ENCODE data around the gene SYT6. TPM values are rescaled to one million over a fixed set of nuclear protein-coding genes. Genes with fewer than 3 reads are reported as not detected.

SYT6 gene
- total RNA-seq, 1 donor from 2014 or later = not detected

DNA sequence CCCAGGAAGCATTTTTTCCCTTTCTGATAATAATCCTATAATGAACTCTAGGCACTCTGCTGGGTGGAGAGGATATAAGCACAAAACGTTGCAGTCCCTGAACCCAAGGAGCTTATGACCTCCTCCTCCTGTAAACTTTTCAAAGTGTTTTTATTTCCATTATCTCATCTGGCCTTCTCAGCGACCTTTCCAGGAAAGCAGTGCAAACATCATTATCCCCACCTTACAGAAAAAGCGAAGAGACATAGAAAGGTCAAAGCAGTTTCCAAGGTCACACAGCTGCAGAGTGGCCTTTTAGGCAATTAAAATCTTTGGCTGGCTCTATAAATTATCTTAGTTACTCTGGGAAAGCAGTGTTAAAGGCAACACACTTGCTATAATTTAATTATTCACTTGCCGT, 110.6 kb downstream of the SYT6 start:
- Histone ChIP-seq H3K27ac (no peak overlapping the region), H3K27me3 (no peaks in the 10 kb centered on the region), H3K9me3 (no peaks in the 10 kb centered on the region), H3K36me3 (no peaks in the 10 kb centered on the region), H3K4me1 (no peaks in the 10 kb centered on the region), H3K4me3 (no peak overlapping the region)
- intact Hi-C loops (cut with DNase I) = no loop called here
- TF ChIP-seq, protein P1, sequence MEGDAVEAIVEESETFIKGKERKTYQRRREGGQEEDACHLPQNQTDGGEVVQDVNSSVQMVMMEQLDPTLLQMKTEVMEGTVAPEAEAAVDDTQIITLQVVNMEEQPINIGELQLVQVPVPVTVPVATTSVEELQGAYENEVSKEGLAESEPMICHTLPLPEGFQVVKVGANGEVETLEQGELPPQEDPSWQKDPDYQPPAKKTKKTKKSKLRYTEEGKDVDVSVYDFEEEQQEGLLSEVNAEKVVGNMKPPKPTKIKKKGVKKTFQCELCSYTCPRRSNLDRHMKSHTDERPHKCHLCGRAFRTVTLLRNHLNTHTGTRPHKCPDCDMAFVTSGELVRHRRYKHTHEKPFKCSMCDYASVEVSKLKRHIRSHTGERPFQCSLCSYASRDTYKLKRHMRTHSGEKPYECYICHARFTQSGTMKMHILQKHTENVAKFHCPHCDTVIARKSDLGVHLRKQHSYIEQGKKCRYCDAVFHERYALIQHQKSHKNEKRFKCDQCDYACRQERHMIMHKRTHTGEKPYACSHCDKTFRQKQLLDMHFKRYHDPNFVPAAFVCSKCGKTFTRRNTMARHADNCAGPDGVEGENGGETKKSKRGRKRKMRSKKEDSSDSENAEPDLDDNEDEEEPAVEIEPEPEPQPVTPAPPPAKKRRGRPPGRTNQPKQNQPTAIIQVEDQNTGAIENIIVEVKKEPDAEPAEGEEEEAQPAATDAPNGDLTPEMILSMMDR (IDR thresholded peaks at IDR 0.05) = no peak
- peak in 1 of 2 donors; percentile 50 for TF ChIP-seq POLR2AphosphoS5 (IDR thresholded peaks at IDR 0.05; ENCODE audit: insufficient read depth in 1 of 2, low read depth in 1 of 2)
- no peak for DNase-seq (ENCODE audit: extremely low spot score in 2 of 2)

DNA sequence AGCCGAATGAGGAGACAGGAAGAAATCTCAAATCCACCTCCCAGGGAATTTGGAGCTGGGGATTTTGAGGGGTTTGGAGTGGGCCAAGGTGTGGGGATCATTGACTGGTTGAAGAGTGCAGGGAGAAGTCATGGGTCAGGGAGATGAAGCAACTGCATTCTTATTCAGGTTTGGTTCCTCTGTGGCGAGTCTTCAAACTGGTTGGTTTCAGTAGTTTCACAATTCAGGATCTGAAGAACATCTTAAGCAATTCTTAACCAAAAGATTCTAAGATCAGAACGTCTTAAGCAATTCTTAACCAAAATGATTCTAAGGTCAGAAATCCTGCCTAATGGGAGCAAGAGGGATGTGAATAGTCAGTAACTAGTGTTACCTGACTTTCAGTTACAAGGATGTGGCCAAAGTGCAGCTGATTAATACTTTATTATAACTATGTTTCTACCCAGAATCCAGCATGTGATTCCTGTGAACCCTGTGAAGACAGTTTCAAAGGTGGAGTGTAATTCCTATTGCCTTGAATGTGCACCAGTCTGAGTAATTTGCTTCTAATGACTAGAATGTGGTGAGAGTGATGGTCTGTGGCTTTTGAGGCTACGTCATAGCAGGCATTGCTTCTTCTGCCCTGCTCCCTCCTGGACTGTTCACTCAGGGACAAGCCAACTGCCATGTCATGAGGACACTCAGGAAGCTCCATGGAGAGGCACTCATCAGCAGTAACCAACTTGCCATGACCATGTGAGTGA, 113.2 kb downstream of the SYT6 start:
- no peak overlapping the region for H3K4me3 ChIP-seq
- no peak for TF ChIP-seq POLR2AphosphoS5 (IDR thresholded peaks at IDR 0.05; ENCODE audit: insufficient read depth in 1 of 2, low read depth in 1 of 2)
- no peak for TF ChIP-seq POLR2A (IDR thresholded peaks at IDR 0.05)
- TF ChIP-seq, protein P1 (IDR thresholded peaks at IDR 0.05) = no peak
- H3K36me3 ChIP-seq = no peaks in the 10 kb centered on the region
- H3K27me3 ChIP-seq = no peaks in the 10 kb centered on the region
- intact Hi-C loops (cut with DNase I) = no loop called here
- no peaks in the 10 kb centered on the region for H3K4me1 ChIP-seq
- no peak overlapping the region for H3K27ac ChIP-seq
- no peak for DNase-seq (ENCODE audit: extremely low spot score in 2 of 2)
- H3K9me3 ChIP-seq = no peaks in the 10 kb centered on the region

Other genes starting within 250 kb of the SYT6 start
- gene AP4B1, start 249.1 kb downstream of the SYT6 start, total RNA-seq = 6.9 TPM
- gene DCLRE1B, start 248.5 kb downstream of the SYT6 start, total RNA-seq = 5.2 TPM
- gene HIPK1, start 224.5 kb downstream of the SYT6 start, total RNA-seq = 52.3 TPM
- gene OLFML3, start 174.4 kb downstream of the SYT6 start, total RNA-seq = 108 TPM